T47D (cell line): Measurements from ENCODE around the gene TGM1.

Experiments
- DNase-seq, 2 experiments: peaks; one replicate each; pipeline versions ENCODE4 v3.0.0 to v3.0.0-alpha.2; 2011 to 2012; ENCODE audit warnings: low read depth in 1 of 2, low spot score in 1 of 2
- JUND ChIP-seq: IDR thresholded peaks from 2 replicates; pipeline ENCODE4 v1.6.1; 2012; ENCODE audit warnings: low read depth
- in situ Hi-C: cut with HindIII; loops from 2 replicates; pipeline ENCODE4 v1.10.0; 2016; ENCODE audit warnings: low sequenced_read_pairs, low pct_unique_long_range_greater_than_20kb

Gene TGM1

GRCh38 chr14:24261969-24262327 is 1.0 kb downstream of the TGM1 start:
- no peak for DNase-seq
- TF ChIP-seq JUND: no peak
- in situ Hi-C loops: no loop called here

GRCh38 chr14:24261256-24261968 is 1.6 kb downstream of the TGM1 start:
- no peak for TF ChIP-seq JUND
- in situ Hi-C loops: no loop called here
- DNase-seq: no peak

GRCh38 chr14:24260780-24261157 is 2.2 kb downstream of the TGM1 start:
- no peak for TF ChIP-seq JUND
- DNase-seq: no peak
- in situ Hi-C loops: no loop called here

GRCh38 chr14:24260026-24260779 is 2.8 kb downstream of the TGM1 start:
- DNase-seq: peak in 1 of 2 experiments; percentile 12
- TF ChIP-seq JUND: no peak
- in situ Hi-C loops: no loop called here

GRCh38 chr14:24259282-24260025 is 3.5 kb downstream of the TGM1 start:
- TF ChIP-seq JUND: no peak
- in situ Hi-C loops: no loop called here
- DNase-seq: peak in 1 of 2 experiments; percentile 36

GRCh38 chr14:24258548-24259265 is 4.3 kb downstream of the TGM1 start:
- no peak for TF ChIP-seq JUND
- in situ Hi-C loops: no loop called here
- DNase-seq: no peak

- DNase-seq: no peak
- in situ Hi-C loops: no loop called here
- no peak for TF ChIP-seq JUND
These were observed 4.9 kb downstream of the TGM1 start for GRCh38 chr14:24258119-24258518.

GRCh38 chr14:24256960-24257359 is 6.0 kb downstream of the TGM1 start:
- no peak for DNase-seq
- TF ChIP-seq JUND: no peak
- in situ Hi-C loops: no loop called here

GRCh38 chr14:24255931-24256711 is 6.9 kb downstream of the TGM1 start:
- in situ Hi-C loops: no loop called here
- no peak for TF ChIP-seq JUND
- no peak for DNase-seq

- TF ChIP-seq JUND: no peak
- in situ Hi-C loops: no loop called here
- DNase-seq: no peak
These were observed 7.5 kb downstream of the TGM1 start for GRCh38 chr14:24255438-24255837.

GRCh38 chr14:24254630-24255392 is 8.2 kb downstream of the TGM1 start:
- in situ Hi-C loops: no loop called here
- no peak for DNase-seq
- TF ChIP-seq JUND: no peak

- TF ChIP-seq JUND: no peak
- no peak for DNase-seq
These were observed 9.0 kb downstream of the TGM1 start for GRCh38 chr14:24253936-24254335.

More at GRCh38 chr14:24253936-24254335, 9.0 kb downstream of the TGM1 start:
- in situ Hi-C loops: no loop called here
